ENCODE measurements around the gene PPFIBP1. TPM values are rescaled to one million over a fixed set of nuclear protein-coding genes. Genes with fewer than 3 reads are reported as not detected.

PPFIBP1 gene
- total and polyA plus RNA-seq, 9 of the 15 experiments (the other 6 are each of a cell fraction or from before 2014, with no cell fraction given): 0.46 to 3.5 (median 1.8) TPM

- no peak overlapping the region for H3K4me3 ChIP-seq
- ChIA-PET POLR2A (interaction anchor here (0.6 kb wide), 1 partner anchor 121 kb away, joined by 4 read pairs; no protein-coding TSS in a partner anchor), CTCF (ENCODE audit: low intra/inter-chr PET ratio) (no interaction called here)
- DNase-seq (ENCODE audit: extremely low read depth in 1 of 4, low spot score in 3 of 4) (peak in 1 of 4 experiments; percentile 10), FAIRE-seq (no peak), ATAC-seq (no peak)
- TF ChIP-seq MAFG (tag; conservative IDR thresholded peaks at IDR 0.05): peak; percentile 39; the same call in 1 of the 2 replicates
- no peak for TF ChIP-seq KAT2B (IDR thresholded peaks at IDR 0.05; ENCODE audit: low read depth, low read length)
- no peaks in the 10 kb centered on the region for H3K9me3 ChIP-seq (replicated peaks; ENCODE audit: control insufficient read depth, insufficient read depth, low read depth, low read length)
- H3K4me1 ChIP-seq (replicated peaks in 1 of 2; ENCODE audit: control insufficient read depth in 2 of 2, insufficient read depth in 2 of 2, low read length in 2 of 2): no peaks in the 10 kb centered on the region
- no peak overlapping the region for H3K4me2 ChIP-seq (ENCODE audit: insufficient read depth, low read length)
- H2AFZ ChIP-seq (ENCODE audit: low read depth, low read length): no peak overlapping the region
- in situ Hi-C loops (cut with MboI): no loop called here
- H3K36me3 ChIP-seq (ENCODE audit: control insufficient read depth, insufficient read depth, low read length): no peaks in the 10 kb centered on the region
- no peak overlapping the region for H3K27ac ChIP-seq (ENCODE audit: extremely low read depth, low read depth, low read length)
- 0% methylated on average over 7 of the region's 7 CpGs for WGBS (ENCODE audit: insufficient coverage, low coverage, missing lambda C conversion rate)
- no peaks in the 10 kb centered on the region for H3K9me1 ChIP-seq (ENCODE audit: control insufficient read depth, insufficient read depth, low read length)
- H4K20me1 ChIP-seq (replicated peaks; ENCODE audit: control insufficient read depth, insufficient read depth, low read length): no peaks in the 10 kb centered on the region
- no TSS peak for BruUV-seq (replicated peaks)
- intact Hi-C loops (cut with micrococcal nuclease): no loop called here
- H3K9ac ChIP-seq (ENCODE audit: insufficient read depth in 1 of 2, low read depth in 2 of 2, low read length in 2 of 2): no peak overlapping the region
- H3K79me2 ChIP-seq (ENCODE audit: control insufficient read depth, insufficient read depth, low read length): no peaks in the 10 kb centered on the region
- peaks cover 11 to 18% of the 10 kb centered on the region in 2 experiments; a peak in 4 of 5 replicates for H3K27me3 ChIP-seq (ENCODE audit: control insufficient read depth in 2 of 2, insufficient read depth in 2 of 2, low read length in 2 of 2)
Measured at GRCh38 chr12:27530157-27530922, 6.3 kb downstream of the PPFIBP1 start.

GRCh38 chr12:27531896-27532295 lies 7.9 kb downstream of the PPFIBP1 start:
- POLR2A ChIA-PET: interaction anchor here (0.6 to 1.1 kb wide), 2 partner anchors 9 to 11 kb away, joined by 3 read pairs; no protein-coding TSS in a partner anchor
- H3K9me3 ChIP-seq (replicated peaks; ENCODE audit: control insufficient read depth, insufficient read depth, low read depth, low read length): no peaks in the 10 kb centered on the region
- CTCF ChIA-PET (ENCODE audit: low intra/inter-chr PET ratio): no interaction called here
- no peaks in the 10 kb centered on the region for H3K79me2 ChIP-seq (ENCODE audit: control insufficient read depth, insufficient read depth, low read length)
- H3K9ac ChIP-seq (ENCODE audit: insufficient read depth in 1 of 2, low read depth in 2 of 2, low read length in 2 of 2): no peak overlapping the region
- no TSS peak for BruUV-seq (replicated peaks)
- no peak for DNase-seq (ENCODE audit: extremely low read depth in 1 of 4, low spot score in 3 of 4)
- no peak overlapping the region for H3K27ac ChIP-seq (ENCODE audit: extremely low read depth, low read depth, low read length)
- H3K9me1 ChIP-seq (ENCODE audit: control insufficient read depth, insufficient read depth, low read length): no peaks in the 10 kb centered on the region
- no peaks in the 10 kb centered on the region for H3K36me3 ChIP-seq (ENCODE audit: control insufficient read depth, insufficient read depth, low read length)
- H3K27me3 ChIP-seq (ENCODE audit: control insufficient read depth in 2 of 2, insufficient read depth in 2 of 2, low read length in 2 of 2): peaks cover 10 to 18% of the 10 kb centered on the region in 2 experiments; a peak in 4 of 5 replicates
- in situ Hi-C loops (cut with MboI): no loop called here
- no peaks in the 10 kb centered on the region for H4K20me1 ChIP-seq (replicated peaks; ENCODE audit: control insufficient read depth, insufficient read depth, low read length)
- no peak overlapping the region for H3K4me3 ChIP-seq
- no peak for FAIRE-seq
- TF ChIP-seq MCM3 (IDR thresholded peaks at IDR 0.05) (no peak), SMARCC2 (IDR thresholded peaks at IDR 0.05; ENCODE audit: low read depth) (no peak), ZNF41 (CRISPR knock-in tag; conservative IDR thresholded peaks at IDR 0.05) (no peak), POLR3G (IDR thresholded peaks at IDR 0.05; ENCODE audit: extremely low read depth, insufficient read length, insufficient replicate concordance) (no peak), KLF10 (CRISPR knock-in tag; IDR thresholded peaks at IDR 0.05) (no peak), CREB1 (IDR thresholded peaks at IDR 0.05) (no peak), CREB1 (CRISPR knock-in tag; IDR thresholded peaks at IDR 0.05) (no peak), ZBTB1 (CRISPR knock-in tag; IDR thresholded peaks at IDR 0.05; ENCODE audit: borderline replicate concordance, low read depth) (no peak), HDAC8 (tag; IDR thresholded peaks at IDR 0.05) (no peak), ESRRA (IDR thresholded peaks at IDR 0.05; ENCODE audit: borderline replicate concordance, low read depth) (no peak)
- TF ChIP-seq, protein P1, sequence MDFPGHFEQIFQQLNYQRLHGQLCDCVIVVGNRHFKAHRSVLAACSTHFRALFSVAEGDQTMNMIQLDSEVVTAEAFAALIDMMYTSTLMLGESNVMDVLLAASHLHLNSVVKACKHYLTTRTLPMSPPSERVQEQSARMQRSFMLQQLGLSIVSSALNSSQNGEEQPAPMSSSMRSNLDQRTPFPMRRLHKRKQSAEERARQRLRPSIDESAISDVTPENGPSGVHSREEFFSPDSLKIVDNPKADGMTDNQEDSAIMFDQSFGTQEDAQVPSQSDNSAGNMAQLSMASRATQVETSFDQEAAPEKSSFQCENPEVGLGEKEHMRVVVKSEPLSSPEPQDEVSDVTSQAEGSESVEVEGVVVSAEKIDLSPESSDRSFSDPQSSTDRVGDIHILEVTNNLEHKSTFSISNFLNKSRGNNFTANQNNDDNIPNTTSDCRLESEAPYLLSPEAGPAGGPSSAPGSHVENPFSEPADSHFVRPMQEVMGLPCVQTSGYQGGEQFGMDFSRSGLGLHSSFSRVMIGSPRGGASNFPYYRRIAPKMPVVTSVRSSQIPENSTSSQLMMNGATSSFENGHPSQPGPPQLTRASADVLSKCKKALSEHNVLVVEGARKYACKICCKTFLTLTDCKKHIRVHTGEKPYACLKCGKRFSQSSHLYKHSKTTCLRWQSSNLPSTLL (IDR thresholded peaks at IDR 0.05): no peak
- no peaks in the 10 kb centered on the region; a peak in 1 of 5 replicates for H3K4me1 ChIP-seq (replicated peaks in 1 of 2; ENCODE audit: control insufficient read depth in 2 of 2, insufficient read depth in 2 of 2, low read length in 2 of 2)
- intact Hi-C loops (cut with micrococcal nuclease): no loop called here
- no peak overlapping the region for H3K4me2 ChIP-seq (ENCODE audit: insufficient read depth, low read length)
- 1% methylated on average over 4 of the region's 4 CpGs for WGBS (ENCODE audit: insufficient coverage, low coverage, missing lambda C conversion rate)
- ATAC-seq: no peak
- no peak overlapping the region for H2AFZ ChIP-seq (ENCODE audit: low read depth, low read length)

Measured in K562 (cell line).